ENCODE results near the gene PCDHA1. TPM values are rescaled to one million over a fixed set of nuclear protein-coding genes. Genes with fewer than 3 reads are reported as not detected.

PCDHA1 gene
- total and polyA plus RNA-seq, 2 of the 13 experiments (the other 11 are each of a cell fraction or from before 2014, with no cell fraction given): not detected

DNA sequence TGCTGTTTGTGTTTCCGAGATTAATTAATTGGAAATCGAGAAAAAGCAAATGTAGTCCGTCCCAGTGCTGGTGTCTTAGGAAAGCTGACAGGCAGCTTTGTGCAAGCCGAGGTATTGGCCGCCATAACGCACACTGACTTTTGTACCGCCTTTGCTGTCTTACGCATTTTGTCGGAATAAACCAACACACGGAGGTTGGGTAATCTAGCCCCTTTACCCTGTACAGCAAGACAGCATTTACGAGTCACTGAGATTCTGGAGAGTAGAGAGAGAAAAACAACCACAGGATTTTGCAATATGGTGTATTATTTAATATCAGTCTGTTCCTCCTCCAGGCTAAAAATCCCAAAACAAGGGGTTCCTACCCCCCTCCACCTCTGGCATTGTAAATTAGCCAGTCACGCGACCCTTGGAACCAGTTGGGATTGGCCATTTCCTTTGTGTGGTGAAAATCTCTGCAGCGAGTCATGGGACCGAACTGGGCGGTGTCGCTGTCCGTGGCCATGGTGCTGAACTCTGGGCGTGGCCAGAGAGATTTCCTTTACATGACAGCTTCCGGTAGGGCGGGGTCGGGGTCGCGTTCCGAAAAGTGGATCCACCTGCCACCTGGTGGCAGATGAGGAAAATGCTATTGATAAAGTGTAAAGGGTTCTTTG, 255.0 kb downstream of the PCDHA1 start (continued):
- TF ChIP-seq, protein P1, sequence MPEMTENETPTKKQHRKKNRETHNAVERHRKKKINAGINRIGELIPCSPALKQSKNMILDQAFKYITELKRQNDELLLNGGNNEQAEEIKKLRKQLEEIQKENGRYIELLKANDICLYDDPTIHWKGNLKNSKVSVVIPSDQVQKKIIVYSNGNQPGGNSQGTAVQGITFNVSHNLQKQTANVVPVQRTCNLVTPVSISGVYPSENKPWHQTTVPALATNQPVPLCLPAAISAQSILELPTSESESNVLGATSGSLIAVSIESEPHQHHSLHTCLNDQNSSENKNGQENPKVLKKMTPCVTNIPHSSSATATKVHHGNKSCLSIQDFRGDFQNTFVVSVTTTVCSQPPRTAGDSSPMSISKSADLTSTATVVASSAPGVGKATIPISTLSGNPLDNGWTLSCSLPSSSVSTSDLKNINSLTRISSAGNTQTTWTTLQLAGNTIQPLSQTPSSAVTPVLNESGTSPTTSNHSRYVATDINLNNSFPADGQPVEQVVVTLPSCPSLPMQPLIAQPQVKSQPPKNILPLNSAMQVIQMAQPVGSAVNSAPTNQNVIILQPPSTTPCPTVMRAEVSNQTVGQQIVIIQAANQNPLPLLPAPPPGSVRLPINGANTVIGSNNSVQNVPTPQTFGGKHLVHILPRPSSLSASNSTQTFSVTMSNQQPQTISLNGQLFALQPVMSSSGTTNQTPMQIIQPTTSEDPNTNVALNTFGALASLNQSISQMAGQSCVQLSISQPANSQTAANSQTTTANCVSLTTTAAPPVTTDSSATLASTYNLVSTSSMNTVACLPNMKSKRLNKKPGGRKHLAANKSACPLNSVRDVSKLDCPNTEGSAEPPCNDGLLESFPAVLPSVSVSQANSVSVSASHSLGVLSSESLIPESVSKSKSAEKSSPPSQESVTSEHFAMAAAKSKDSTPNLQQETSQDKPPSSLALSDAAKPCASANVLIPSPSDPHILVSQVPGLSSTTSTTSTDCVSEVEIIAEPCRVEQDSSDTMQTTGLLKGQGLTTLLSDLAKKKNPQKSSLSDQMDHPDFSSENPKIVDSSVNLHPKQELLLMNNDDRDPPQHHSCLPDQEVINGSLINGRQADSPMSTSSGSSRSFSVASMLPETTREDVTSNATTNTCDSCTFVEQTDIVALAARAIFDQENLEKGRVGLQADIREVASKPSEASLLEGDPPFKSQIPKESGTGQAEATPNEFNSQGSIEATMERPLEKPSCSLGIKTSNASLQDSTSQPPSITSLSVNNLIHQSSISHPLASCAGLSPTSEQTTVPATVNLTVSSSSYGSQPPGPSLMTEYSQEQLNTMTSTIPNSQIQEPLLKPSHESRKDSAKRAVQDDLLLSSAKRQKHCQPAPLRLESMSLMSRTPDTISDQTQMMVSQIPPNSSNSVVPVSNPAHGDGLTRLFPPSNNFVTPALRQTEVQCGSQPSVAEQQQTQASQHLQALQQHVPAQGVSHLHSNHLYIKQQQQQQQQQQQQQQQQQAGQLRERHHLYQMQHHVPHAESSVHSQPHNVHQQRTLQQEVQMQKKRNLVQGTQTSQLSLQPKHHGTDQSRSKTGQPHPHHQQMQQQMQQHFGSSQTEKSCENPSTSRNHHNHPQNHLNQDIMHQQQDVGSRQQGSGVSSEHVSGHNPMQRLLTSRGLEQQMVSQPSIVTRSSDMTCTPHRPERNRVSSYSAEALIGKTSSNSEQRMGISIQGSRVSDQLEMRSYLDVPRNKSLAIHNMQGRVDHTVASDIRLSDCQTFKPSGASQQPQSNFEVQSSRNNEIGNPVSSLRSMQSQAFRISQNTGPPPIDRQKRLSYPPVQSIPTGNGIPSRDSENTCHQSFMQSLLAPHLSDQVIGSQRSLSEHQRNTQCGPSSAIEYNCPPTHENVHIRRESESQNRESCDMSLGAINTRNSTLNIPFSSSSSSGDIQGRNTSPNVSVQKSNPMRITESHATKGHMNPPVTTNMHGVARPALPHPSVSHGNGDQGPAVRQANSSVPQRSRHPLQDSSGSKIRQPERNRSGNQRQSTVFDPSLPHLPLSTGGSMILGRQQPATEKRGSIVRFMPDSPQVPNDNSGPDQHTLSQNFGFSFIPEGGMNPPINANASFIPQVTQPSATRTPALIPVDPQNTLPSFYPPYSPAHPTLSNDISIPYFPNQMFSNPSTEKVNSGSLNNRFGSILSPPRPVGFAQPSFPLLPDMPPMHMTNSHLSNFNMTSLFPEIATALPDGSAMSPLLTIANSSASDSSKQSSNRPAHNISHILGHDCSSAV (CRISPR knock-in tag; IDR thresholded peaks at IDR 0.05; ENCODE audit: borderline replicate concordance): no peak
- TF ChIP-seq, protein P2, sequence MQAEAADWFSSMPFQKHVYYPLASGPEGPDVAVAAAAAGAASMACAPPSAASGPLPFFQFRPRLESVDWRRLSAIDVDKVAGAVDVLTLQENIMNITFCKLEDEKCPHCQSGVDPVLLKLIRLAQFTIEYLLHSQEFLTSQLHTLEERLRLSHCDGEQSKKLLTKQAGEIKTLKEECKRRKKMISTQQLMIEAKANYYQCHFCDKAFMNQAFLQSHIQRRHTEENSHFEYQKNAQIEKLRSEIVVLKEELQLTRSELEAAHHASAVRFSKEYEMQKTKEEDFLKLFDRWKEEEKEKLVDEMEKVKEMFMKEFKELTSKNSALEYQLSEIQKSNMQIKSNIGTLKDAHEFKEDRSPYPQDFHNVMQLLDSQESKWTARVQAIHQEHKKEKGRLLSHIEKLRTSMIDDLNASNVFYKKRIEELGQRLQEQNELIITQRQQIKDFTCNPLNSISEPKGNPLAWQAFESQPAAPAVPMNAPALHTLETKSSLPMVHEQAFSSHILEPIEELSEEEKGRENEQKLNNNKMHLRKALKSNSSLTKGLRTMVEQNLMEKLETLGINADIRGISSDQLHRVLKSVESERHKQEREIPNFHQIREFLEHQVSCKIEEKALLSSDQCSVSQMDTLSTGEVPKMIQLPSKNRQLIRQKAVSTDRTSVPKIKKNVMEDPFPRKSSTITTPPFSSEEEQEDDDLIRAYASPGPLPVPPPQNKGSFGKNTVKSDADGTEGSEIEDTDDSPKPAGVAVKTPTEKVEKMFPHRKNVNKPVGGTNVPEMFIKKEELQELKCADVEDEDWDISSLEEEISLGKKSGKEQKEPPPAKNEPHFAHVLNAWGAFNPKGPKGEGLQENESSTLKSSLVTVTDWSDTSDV (CRISPR knock-in tag; IDR thresholded peaks at IDR 0.05): no peak
- TF ChIP-seq, protein P3, sequence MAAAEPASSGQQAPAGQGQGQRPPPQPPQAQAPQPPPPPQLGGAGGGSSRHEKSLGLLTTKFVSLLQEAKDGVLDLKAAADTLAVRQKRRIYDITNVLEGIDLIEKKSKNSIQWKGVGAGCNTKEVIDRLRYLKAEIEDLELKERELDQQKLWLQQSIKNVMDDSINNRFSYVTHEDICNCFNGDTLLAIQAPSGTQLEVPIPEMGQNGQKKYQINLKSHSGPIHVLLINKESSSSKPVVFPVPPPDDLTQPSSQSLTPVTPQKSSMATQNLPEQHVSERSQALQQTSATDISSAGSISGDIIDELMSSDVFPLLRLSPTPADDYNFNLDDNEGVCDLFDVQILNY (CRISPR knock-in tag; conservative IDR thresholded peaks at IDR 0.05): no peak
- TF ChIP-seq FOXO1 (CRISPR knock-in tag; IDR thresholded peaks at IDR 0.05): no peak
- TF ChIP-seq, protein P4, sequence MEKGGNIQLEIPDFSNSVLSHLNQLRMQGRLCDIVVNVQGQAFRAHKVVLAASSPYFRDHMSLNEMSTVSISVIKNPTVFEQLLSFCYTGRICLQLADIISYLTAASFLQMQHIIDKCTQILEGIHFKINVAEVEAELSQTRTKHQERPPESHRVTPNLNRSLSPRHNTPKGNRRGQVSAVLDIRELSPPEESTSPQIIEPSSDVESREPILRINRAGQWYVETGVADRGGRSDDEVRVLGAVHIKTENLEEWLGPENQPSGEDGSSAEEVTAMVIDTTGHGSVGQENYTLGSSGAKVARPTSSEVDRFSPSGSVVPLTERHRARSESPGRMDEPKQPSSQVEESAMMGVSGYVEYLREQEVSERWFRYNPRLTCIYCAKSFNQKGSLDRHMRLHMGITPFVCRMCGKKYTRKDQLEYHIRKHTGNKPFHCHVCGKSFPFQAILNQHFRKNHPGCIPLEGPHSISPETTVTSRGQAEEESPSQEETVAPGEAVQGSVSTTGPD (CRISPR knock-in tag; IDR thresholded peaks at IDR 0.05): no peak
- TF ChIP-seq SATB2 (CRISPR knock-in tag; IDR thresholded peaks at IDR 0.05): no peak
- TF ChIP-seq, protein P5, sequence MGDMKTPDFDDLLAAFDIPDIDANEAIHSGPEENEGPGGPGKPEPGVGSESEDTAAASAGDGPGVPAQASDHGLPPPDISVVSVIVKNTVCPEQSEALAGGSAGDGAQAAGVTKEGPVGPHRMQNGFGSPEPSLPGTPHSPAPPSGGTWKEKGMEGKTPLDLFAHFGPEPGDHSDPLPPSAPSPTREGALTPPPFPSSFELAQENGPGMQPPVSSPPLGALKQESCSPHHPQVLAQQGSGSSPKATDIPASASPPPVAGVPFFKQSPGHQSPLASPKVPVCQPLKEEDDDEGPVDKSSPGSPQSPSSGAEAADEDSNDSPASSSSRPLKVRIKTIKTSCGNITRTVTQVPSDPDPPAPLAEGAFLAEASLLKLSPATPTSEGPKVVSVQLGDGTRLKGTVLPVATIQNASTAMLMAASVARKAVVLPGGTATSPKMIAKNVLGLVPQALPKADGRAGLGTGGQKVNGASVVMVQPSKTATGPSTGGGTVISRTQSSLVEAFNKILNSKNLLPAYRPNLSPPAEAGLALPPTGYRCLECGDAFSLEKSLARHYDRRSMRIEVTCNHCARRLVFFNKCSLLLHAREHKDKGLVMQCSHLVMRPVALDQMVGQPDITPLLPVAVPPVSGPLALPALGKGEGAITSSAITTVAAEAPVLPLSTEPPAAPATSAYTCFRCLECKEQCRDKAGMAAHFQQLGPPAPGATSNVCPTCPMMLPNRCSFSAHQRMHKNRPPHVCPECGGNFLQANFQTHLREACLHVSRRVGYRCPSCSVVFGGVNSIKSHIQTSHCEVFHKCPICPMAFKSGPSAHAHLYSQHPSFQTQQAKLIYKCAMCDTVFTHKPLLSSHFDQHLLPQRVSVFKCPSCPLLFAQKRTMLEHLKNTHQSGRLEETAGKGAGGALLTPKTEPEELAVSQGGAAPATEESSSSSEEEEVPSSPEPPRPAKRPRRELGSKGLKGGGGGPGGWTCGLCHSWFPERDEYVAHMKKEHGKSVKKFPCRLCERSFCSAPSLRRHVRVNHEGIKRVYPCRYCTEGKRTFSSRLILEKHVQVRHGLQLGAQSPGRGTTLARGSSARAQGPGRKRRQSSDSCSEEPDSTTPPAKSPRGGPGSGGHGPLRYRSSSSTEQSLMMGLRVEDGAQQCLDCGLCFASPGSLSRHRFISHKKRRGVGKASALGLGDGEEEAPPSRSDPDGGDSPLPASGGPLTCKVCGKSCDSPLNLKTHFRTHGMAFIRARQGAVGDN (CRISPR knock-in tag; IDR thresholded peaks at IDR 0.05): peak; percentile 24; the same call in 1 of the 2 replicates
- TF ChIP-seq CHD4 (IDR thresholded peaks at IDR 0.05; ENCODE audit: borderline replicate concordance, low read length): no peak
- TF ChIP-seq ZNF235 (CRISPR knock-in tag; IDR thresholded peaks at IDR 0.05; ENCODE audit: borderline replicate concordance): no peak
